Fibroblast of villous mesenchyme (primary cell): ENCODE measurements around the gene PRR23B. TPM values are rescaled to one million over a fixed set of nuclear protein-coding genes. Genes with fewer than 3 reads are reported as not detected.

Source experiments
- DNase-seq: peaks from one replicate; pipeline ENCODE4 v3.0.0-alpha.2; 2010; ENCODE audit warnings: low read depth
- H3K4me3 ChIP-seq: 2 replicates; pipeline ENCODE4 v1.5.1; 2011; ENCODE audit warnings: low read depth, mild to moderate bottlenecking, low read length
- CTCF ChIP-seq: IDR thresholded peaks from 2 replicates; pipeline ENCODE4 v1.5.1; 2012; ENCODE audit warnings: low read depth, mild to moderate bottlenecking, low read length; ENCODE audit not compliant: insufficient read depth
- total RNA-seq: library from RNA; depleted of rRNA; stranded (reverse); fragments of >200 nt; gene quantifications from 2 replicates; pipeline ENCODE4 v1.2.3, GENCODE V29; 2012

PRR23B gene
- total RNA-seq, 1 donor: not detected

DNA sequence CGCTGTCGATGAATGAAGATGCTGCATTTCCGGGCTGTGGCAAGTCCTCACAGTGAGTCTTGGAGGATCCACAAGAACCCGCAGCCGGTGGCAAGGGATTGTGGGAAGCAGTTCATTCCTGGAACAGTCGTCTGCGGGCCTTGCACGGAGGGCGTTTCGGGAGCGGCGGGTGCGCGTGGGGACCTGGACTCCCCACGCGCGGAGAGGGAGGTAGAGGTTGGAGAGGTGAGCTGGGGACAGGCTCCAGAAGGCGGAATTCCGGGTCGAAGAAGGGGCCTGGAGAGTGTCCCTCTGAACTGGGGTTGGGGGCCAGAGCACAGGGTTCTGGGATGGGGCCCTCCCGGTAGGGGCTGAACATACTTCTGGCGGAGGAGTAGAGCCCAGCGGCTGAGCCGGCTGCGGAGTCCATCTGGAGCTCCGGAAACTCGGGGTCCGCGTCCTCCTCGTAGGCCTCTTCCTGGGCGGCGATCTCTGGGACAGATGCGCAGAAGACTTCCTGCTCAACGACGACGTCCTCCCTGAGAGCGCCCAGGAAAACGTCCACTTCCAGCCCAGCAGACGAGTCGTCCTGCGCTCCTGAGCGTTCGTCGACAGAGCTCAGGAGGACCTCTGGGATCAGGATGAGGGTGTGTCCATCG, 15.3 kb downstream of the PRR23B start:
- no peak for TF ChIP-seq CTCF
- H3K4me3 ChIP-seq: no peak overlapping the region

DNA sequence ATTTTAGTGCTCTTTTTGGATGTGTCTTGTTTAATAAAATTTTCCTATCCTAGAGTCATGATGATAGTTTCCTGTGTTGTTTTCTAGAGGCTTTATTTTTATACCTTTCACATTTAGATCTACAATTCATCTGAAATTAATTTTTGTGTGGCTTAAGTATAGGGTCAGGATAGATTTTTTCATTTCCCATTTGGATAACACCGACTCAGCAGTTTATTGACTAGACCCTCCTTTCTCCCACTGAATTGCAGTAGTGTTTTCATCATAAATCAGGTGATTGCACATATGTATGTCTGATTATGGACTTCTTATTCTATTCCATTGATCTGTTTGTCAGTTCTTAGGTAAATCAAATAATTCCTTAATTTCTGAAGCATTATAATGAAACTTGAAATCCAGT, 25.0 kb downstream of the PRR23B start:
- no peak overlapping the region for H3K4me3 ChIP-seq
- TF ChIP-seq CTCF: no peak
- no peak for DNase-seq

More for the DNA sequence above, 15.3 kb downstream of the PRR23B start:
- DNase-seq: no peak

DNA sequence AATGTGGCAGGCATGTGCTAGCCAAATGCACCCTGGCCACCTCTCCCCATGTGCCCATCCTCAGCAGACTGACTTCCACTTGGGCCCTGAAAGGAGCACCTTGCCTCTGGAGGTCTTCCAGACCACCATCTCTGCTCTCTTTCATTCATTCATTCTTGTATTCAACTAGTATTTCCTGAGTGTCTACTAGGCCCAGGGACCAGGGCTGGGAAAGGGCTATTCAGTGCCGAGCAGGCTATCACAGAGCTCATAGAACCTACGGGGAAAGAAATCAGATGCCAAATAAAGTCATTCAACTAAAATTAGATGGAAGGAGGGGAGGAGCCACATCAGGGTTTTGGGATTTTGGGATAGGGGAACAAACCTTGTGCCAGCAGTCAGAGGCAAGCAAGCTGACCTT, 33.5 kb downstream of the PRR23B start:
- TF ChIP-seq CTCF: no peak
- DNase-seq: no peak
- H3K4me3 ChIP-seq: no peak overlapping the region

- H3K4me3 ChIP-seq: no peak overlapping the region
- TF ChIP-seq CTCF: no peak
- DNase-seq: no peak
These were observed 34.8 kb downstream of the PRR23B start for GRCh38 chr3:138985932-138986331.

DNA sequence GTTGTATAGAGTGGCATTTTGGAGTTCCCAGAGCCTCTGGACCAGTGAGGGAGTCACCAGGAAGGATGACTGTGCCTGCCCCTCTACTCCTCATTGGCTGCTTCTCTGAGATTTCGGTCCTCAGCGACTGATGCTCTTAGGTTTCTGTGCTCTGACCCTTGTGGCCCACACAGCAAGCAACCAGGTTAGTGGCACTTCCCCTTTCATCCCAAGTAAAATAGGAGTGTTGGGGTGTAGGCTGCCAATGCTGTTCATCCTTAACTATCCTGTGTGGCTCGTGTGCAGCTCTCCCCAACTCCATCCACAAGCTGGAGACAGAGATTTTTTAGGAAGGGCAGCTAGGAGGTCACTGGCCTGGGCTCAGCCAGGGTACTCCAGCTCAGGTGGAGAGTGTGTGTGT, 35.9 kb downstream of the PRR23B start:
- DNase-seq: no peak
- no peak overlapping the region for H3K4me3 ChIP-seq
- no peak for TF ChIP-seq CTCF

DNA sequence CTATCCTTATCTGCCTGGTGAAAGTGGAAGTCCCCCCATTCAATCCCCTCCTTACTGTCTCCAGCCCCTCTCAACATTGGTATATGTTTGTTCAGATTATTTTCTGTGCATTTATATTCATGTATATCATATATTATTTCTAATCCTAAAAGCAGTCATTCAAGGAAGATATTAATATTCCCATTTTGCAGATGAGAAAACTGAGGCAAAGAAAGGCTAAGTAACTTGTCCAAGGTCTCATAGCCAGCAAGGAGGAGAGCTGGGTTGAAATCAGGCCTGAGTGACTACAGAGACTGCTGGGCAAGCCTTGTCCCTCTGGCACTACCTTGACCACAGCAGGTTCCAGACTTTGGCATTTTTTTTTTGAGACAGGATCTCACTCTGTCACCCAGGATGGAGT, 44.7 kb downstream of the PRR23B start:
- H3K4me3 ChIP-seq: no peak overlapping the region
- no peak for DNase-seq
- no peak for TF ChIP-seq CTCF

DNA sequence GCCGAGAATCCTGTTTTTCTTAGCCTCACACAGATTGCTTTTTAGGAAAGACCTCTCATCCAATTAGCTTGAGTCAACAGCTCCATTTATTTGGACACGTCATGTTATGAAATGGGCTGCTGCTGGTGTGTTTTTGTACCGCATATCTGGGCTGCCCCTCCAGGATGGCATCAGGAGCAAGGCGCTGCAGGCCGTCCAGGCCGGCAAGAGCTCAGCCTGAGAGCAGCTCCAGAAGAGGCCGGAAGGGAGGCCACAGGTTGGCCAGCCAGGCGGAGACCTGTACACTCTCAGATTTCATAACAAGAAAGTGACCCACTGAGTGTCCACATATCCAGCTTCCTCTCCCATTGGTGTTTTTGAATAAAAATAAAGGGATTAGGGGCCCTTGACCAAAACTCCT, 45.4 kb downstream of the PRR23B start:
- no peak for DNase-seq
- no peak for TF ChIP-seq CTCF
- no peak overlapping the region for H3K4me3 ChIP-seq
